GM18907 (cell line): ENCODE measurements around the gene CDC25C.
"Not testable (repeated sequence)": the region's sequence is repeated elsewhere in the genome, so short reads cannot be mapped to it uniquely, and the experiment has no call there.

Source experiments
- ATAC-seq: cut with Tn5 transposase; IDR thresholded peaks from one replicate; pipeline ENCODE4 v1.9.1; 2021; ENCODE audit warnings: mild to moderate bottlenecking, moderate library complexity; ENCODE audit not compliant: unreplicated experiment

Gene CDC25C

DNA sequence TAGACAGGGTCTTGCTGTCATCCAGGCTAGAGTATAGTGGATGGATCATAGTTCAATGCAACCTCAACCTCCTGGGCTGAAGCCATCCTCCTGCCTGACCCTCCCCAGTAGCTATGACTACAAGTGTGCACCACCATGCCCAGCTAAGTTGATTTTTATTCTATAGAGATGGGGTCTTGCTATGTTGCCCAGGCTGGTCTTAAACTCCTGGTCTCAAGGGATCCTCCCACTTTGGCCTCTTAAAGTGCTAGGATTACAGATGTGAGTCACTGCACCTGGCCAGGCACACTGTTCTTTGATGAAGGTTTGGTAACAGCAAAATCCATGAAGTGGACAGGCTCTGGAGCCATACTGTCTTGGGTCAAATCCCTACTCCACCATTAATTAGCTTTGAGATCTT lies 50.7 kb downstream of the CDC25C start:
- no peak for ATAC-seq

- ATAC-seq = no peak
Observed at GRCh38 chr5:138276402-138277054, 55.1 kb downstream of the CDC25C start.

DNA sequence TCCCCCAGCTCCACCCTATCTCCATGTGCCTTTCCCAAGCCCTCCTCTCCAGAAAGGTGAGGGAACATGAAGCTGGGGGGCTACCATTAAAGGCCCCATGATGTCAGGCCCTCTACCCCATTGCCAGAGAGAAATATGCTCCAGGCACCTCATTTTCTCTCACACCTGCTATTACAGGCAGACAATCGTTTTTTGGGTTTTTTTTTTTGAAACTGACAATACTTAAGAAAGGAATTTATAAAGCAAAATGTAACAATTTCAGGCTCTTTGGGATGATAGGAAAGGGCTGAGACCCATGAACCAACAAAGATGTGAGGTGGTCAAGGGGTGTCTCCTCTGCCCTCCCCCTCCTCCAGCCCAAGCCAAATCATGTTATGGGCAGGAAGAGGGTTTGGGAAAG lies 55.7 kb downstream of the CDC25C start:
- ATAC-seq = no peak

DNA sequence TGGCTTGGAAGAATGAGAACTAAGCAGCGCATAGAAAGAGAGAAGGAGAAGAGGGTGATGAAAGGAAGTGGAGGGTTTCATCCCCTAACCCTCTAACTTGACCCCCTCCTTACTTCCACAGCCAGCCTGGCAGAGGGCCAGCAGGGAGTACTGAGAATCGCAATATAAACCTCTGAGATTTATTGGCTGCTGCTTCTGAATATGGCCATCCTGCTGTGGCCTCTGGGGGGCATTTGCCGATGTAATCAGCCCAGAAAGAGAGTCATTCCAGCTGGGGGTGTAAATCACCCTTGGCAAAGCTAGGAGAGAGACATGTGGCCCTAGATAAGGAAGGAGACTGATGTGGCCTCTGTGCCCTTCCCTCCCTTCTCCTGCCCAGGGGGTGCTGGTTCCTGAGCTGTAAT lies 56.2 kb downstream of the CDC25C start:
- no peak for ATAC-seq

- no peak for ATAC-seq
Observed at GRCh38 chr5:138274189-138274853, 57.3 kb downstream of the CDC25C start, which contains the start of gene GFRA3. GFRA3 (minus strand) TSS chr5:138274621; CDS start chr5:138274424, 197 bp downstream.

DNA sequence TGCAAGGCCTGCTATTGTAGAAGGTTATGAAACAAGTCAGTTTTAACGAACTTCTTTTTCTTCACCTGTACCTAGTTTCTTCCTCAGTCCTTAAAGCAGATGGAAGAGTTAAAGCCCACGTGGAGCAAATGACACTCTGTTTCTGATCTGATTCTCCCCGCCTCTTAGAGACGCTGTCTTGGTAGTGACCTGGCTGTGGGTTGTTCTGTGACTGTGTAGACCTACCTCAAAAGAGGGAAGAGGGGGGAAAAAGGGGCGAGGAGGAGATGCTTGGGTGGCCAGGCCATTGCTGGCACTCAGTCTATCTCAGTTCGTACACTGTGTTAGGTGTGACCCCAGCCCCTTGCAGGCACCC lies 57.8 kb downstream of the CDC25C start:
- ATAC-seq = no peak

- no peak for ATAC-seq
Observed at GRCh38 chr5:138272681-138273080, 58.9 kb downstream of the CDC25C start.

DNA sequence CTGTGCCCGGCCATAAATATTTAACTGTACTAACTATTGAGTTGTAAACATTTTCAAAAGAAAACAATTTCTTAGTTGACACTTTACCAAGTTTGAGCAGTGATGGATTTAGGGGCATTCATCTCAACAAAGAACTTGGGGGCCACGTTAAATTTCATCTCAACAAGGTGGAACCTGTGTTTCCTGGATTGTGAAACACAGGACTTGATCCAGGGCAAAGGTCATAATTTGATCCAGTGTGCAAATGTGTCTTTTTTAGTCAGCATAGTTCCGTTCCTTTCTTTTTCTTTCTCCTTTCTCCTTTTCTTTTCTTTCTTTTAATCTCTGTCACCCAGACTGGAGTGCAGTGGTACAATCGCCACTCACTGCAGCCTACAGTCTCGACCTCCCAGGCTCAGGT lies 60.3 kb downstream of the CDC25C start:
- no peak for ATAC-seq

- no peak for ATAC-seq
Observed at GRCh38 chr5:138264183-138264582, 67.4 kb downstream of the CDC25C start.

- no peak for ATAC-seq
Observed at GRCh38 chr5:138263581-138263980, 68.0 kb downstream of the CDC25C start.

- ATAC-seq = no peak
Observed at GRCh38 chr5:138258704-138259292, 72.8 kb downstream of the CDC25C start.

DNA sequence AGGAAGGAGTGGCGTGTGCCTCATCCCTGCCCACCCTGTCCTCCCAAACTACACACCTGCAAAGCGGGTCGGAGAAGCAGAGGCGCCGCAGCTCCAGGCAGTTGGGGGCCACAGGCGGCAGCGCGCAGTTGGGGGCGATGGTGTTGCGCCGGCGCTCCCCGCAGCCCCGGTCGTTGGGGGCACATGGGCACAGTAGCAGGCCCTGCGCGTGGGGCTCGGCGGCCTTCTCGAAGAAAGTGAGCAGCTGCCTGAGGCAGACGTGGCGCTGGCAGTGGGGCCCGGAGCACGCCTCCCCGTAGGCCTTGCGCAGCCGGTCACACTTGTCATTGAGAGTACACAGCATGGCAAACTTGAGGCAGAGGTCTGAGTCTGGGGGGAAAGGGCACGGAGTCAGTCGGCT lies 74.0 kb downstream of the CDC25C start:
- ATAC-seq = no peak

- ATAC-seq = no peak
Observed at GRCh38 chr5:138252944-138253343, 78.7 kb downstream of the CDC25C start.

DNA sequence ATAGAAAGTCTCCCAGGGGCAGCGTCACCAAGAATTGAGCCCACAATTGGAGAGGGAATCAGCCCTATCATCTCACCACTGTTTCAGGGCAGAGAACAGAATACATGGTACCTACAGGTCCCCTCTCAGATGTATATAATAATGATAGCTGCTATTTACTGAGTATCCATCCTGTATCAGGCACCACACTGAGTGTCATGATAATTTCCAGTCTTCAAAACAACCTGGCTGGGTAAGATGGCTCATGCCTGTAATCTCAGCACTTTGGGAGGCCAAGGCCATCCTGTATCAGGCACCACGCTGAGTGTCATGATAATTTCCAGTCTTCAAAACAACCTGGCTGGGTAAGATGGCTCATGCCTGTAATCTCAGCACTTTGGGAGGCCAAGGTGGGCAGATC lies 83.8 kb downstream of the CDC25C start:
- not testable (repeated sequence) for ATAC-seq

GRCh38 chr5:138246822-138247221 lies 84.8 kb downstream of the CDC25C start:
- ATAC-seq = no peak

DNA sequence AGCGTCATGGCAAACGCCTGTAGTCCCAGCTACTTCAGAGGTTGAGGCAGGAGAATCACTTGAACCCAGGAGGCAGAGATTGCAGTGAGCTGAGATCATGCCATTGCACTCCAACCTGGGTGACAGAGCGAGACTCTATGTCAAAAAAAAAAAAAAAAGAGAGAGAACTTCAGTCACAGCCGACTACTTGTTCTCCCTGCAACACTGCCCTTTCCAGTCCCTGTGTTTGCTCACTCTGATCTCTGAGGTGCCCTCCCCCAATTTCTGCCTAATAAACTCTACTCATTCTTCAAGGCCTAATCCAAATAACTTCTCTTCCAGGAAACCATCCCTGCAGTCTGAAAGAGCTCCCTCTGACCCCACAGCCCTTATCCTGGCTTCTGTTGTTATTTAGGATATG lies 85.3 kb downstream of the CDC25C start:
- no peak for ATAC-seq

DNA sequence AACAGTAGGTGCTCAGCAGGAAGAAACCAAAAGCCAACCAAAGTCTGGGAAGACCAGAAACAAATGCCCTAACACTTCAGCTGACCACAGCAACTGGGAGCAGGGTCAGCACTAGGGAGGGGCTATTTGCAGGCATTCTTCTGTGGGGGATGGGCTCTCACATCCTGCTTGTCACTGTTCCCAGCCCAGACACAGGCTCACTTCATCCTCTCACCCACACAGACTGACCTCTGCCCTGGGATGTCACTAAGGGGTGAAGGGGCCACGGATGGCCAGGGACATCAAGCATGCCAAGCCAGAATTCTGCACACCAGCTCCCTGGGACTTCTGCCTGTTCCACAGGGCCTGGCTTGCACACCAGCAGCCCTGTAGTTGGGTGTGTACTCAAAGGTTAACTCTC lies 85.9 kb downstream of the CDC25C start:
- ATAC-seq = no peak

- ATAC-seq = no peak
Observed at GRCh38 chr5:138243794-138244193, 87.8 kb downstream of the CDC25C start.

- ATAC-seq = no peak
Observed at GRCh38 chr5:138241688-138242571, 89.7 kb downstream of the CDC25C start.

DNA sequence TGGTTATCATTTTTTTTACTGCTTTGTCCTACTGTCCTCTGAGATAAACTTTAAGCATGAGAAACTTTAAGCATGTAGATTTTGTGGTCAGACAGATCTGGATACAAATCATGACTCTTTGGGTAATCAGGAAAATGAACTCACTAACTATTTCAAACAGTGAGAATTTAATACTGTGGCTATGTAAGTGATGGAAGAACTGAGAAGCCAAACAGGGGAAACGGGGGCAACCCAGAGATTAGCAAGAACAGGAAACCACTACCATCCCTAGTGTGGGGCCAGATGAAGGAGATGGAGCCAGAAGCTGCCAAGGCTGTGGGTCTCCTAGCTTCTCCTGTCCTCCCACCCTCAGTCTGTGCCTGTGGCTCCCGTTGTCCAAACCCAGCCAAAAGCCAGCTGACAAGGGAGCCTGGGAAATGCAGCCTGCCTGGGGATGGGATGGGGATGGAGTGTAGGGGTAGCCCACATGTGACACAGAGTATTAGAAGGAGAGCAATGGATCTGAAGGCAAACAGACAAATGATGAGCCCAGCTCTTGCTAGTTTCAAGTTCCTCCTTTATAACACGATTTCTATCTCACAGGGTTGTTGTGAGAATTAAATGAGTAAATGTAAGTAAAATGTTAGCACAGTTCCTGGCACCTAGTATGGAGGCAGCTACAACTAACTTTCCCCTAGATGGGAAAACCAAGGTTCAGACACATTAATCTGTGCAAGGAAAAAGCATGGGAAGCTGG lies 90.8 kb downstream of the CDC25C start:
- ATAC-seq = no peak

- ATAC-seq = no peak
Observed at GRCh38 chr5:138238034-138238433, 93.6 kb downstream of the CDC25C start.
